Coronary artery (tissue), 2 donors: Measurements from ENCODE around the gene ACTR6.

Experiments used
- DNase-seq: peaks from one replicate; pipeline ENCODE4 v3.0.0-alpha.2; 2017; ENCODE audit warnings: low spot score
- H3K27ac ChIP-seq, 2 donors: fragments of 200-600 bp; sonication (generic); one replicate each; pipeline ENCODE4 v1.5.1; 2016 to 2019
- H3K4me3 ChIP-seq: fragments of 200-600 bp; sonication (generic); 2 replicates; pipeline ENCODE4 v1.5.1; 2016; ENCODE audit warnings: mild to moderate bottlenecking, moderate library complexity
- TF ChIP-seq, protein P1 (sequence below): fragments of 200-600 bp; sonication (generic); IDR thresholded peaks from one replicate; pipeline ENCODE4 v1.5.1; 2019; ENCODE audit warnings: antibody characterized with exemption

ACTR6 gene

DNA sequence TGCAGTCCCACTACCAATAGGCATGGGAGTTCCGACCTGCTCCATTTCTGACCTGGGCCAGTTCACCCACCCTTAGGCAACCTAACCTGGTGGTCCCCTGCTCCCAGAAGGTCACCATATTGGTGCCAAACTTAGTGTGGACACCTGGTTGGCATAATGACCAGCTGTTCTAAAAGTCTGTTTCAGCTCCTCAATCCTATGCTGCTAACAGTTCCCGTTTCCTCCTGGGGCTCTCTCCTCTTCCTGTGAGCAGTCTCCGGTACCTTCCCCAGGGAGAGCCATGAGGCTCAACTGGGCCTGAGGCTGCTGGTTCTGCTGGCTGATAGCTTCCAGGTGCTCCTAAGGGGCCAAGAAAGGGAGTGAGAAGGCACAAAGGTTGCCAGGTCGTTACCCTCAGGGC, 42.1 kb upstream of the ACTR6 start:
- DNase-seq = no peak
- H3K4me3 ChIP-seq = no peak overlapping the region
- no peak overlapping the region for H3K27ac ChIP-seq
- TF ChIP-seq, protein P1, sequence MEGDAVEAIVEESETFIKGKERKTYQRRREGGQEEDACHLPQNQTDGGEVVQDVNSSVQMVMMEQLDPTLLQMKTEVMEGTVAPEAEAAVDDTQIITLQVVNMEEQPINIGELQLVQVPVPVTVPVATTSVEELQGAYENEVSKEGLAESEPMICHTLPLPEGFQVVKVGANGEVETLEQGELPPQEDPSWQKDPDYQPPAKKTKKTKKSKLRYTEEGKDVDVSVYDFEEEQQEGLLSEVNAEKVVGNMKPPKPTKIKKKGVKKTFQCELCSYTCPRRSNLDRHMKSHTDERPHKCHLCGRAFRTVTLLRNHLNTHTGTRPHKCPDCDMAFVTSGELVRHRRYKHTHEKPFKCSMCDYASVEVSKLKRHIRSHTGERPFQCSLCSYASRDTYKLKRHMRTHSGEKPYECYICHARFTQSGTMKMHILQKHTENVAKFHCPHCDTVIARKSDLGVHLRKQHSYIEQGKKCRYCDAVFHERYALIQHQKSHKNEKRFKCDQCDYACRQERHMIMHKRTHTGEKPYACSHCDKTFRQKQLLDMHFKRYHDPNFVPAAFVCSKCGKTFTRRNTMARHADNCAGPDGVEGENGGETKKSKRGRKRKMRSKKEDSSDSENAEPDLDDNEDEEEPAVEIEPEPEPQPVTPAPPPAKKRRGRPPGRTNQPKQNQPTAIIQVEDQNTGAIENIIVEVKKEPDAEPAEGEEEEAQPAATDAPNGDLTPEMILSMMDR = no peak

DNA sequence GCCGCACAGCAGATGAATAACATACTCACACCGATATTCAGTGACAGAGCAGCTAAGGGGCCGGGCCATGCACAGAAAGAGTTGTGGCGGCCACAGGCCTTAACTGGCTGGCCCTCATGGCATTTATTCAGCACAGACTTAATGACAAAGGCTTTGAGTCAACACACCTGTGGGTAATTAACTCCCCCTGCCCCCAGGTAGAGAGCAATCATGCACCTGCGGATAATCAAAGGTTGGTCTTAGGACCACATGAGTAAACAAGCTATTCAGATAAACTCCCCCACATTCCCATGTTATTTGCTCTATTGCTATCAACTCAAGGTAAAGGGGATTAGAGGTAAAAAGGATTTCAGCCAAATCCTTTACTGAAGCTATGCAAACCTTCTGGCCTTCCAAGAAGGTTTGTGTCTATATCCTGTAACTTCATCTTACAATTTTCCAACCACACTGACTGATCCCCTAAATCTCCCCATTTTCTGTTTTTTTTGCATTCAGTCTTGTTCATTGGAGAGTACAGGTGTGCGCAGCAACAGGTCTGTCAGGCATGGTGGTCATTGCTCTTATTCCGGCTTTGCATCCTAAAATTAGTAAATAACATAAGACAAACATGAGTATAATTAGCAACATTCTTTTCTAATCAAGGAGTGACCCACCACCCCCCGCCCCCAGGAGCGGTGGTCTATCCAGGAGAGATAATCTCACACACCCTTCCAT, 41.1 kb upstream of the ACTR6 start:
- no peak overlapping the region for H3K4me3 ChIP-seq
- no peak overlapping the region for H3K27ac ChIP-seq
- TF ChIP-seq, protein P1 = no peak
- DNase-seq = no peak

DNA sequence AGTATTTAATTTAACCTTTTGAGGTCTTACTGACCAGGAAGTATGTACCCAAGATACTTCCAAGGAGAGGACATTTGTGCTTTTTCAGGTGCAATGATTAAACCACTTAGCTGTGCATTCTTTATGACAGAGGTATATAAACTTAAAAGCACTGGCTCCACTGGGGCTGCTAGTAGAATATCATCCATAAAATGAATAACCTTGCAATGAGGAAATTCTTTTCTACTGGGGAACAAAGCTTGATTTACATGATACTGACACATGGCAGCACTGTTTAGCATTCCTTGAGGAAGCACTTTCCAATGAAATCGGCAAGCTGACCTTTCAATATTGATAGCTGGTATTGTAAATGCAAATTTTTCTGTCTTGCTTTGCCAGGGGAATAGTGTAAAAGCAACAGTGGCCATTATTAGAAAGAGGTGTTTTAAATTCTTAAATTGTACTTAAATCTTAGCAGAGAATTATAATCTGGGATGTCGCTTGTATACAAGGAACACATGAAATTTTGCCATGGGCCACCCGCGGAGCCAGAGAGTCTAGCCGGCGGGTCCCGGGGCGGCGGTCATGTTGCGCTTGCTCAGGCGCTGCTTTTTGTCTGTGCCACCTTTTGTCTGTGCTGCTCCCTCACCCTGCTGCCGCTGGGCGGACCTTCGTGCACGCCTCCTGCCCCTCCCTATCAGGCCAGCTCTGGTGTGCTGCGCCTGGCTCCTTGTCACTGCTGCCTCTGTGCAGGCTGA, 37.0 kb upstream of the ACTR6 start:
- Histone ChIP-seq H3K27ac (no peak overlapping the region), H3K4me3 (peak overlapping the region; percentile 54)
- DNase-seq = peak; percentile 83
- TF ChIP-seq, protein P1 = no peak

DNA sequence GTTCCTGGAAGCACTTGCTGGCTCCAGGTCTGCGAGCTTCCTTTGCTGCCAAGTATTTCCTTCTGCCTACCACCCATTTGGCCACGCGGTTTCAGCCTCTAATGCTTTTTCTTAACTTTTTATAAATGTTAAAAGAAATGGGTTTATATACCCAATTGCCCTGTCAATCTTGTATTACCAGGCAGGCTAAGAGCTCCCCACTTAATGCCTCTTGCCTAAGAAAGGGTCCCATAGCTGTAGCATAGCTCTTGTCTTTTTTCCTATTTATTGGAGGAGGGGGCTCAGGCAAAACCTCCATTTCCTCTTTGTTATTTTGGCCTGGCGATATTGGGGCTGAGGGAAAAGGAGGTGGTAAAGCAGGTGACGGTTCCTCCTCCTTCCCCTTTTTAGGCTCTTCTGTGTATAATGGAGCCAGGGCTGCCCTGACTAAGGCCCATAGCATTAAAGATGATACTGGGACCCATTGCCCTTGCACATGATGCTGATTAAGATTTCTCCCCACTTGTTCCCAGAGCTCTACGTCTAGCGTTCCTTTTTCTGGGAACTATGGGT, 36.4 kb upstream of the ACTR6 start:
- H3K27ac ChIP-seq = no peak overlapping the region
- H3K4me3 ChIP-seq = peak overlapping the region; percentile 54
- TF ChIP-seq, protein P1 = no peak

DNA sequence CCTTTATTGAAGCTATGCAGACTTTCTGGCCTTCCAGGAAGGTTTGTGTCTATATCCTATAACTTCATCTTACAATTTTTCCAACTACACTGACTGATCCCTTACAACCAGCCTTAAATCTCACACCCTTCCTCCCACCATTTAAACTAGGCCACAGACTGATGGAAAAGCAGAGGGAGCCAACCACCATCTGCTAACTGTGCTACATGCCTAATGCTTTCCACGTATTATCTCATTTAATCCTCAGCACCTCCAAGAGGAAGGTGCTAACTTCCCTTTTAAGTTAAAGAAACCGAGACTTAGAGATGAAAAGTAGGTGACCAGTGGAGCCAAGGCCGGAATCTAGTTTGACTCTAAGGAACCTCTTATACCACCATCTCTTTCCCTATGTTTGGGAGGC, 35.3 kb upstream of the ACTR6 start:
- no peak for DNase-seq
- TF ChIP-seq, protein P1 = no peak
- H3K27ac ChIP-seq = no peak overlapping the region
- no peak overlapping the region for H3K4me3 ChIP-seq

More for the DNA sequence above, 36.4 kb upstream of the ACTR6 start:
- DNase-seq = no peak

DNA sequence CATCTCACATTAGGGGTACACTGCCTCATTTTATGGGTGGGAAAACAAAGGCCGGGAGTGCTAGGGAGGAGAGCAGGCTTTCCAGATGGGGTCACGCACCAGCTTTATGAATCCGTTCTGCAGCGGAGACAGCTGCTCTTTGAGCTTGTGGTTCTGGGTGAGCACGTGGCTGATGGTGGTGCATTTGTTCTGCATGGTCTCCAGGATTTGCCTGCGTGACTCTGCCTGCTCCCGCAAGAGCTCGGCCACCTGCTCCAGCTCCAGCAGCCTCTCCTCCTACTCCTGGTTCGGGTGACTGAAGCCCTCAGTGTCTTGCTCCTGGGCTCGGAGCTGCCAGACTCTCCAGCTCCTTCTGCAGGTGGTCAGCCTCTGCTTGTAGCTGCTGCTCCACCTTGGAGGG, 34.4 kb upstream of the ACTR6 start:
- Histone ChIP-seq H3K4me3 (no peak overlapping the region), H3K27ac (no peak overlapping the region)
- DNase-seq = no peak
- TF ChIP-seq, protein P1 = no peak
